Panc1 (cell line): ENCODE data around the gene GIPC3. TPM values are rescaled to one million over a fixed set of nuclear protein-coding genes. Genes with fewer than 3 reads are reported as not detected.

Experiments used
- ATAC-seq: fragments of 200-7000 bp; cut with Tn5 transposase; 2 replicates; pipeline ENCODE4 v1.9.1; 2020; ENCODE audit warnings: mild to moderate bottlenecking, moderate library complexity
- BruUV-seq: library from RNA; stranded (reverse); fragments of 400-500 nt; replicated peaks from 2 replicates; lab custom pipeline; 2021; lab: Mats Ljungman, UMichigan
- CTCF ChIA-PET: fragments of 300-600 bp; sonication (Branson Sonifier 250); formaldehyde crosslinking; loops from one replicate; lab custom pipeline; 2022; ENCODE audit warnings: antibody characterized with exemption; lab: Charles Lee
- POLR2A ChIA-PET: fragments of 300-600 bp; sonication (Branson Sonifier 250); formaldehyde crosslinking; loops from one replicate; lab custom pipeline; 2022; ENCODE audit warnings: antibody characterized with exemption; lab: Charles Lee
- DNase-seq: peaks from one replicate; pipeline ENCODE4 v3.0.0-alpha.2; 2010; ENCODE audit warnings: low read depth, low spot score
- H3K27ac ChIP-seq: 2 replicates; pipeline ENCODE4 v1.5.1; 2011; ENCODE audit warnings: mild to moderate bottlenecking, low read length, inconsistent platforms
- H3K27me3 ChIP-seq: fragments of 200-500 bp; sonication (Bioruptor generic); 2 replicates; pipeline ENCODE4 v1.6.0; 2014; ENCODE audit warnings: low read length, inconsistent platforms; ENCODE audit not compliant: control insufficient read depth, insufficient read depth
- H3K36me3 ChIP-seq: fragments of 200-500 bp; sonication (Bioruptor generic); 2 replicates; pipeline ENCODE4 v1.5.1; 2014; ENCODE audit warnings: inconsistent platforms, mild to moderate bottlenecking, low read length, moderate library complexity; ENCODE audit not compliant: control insufficient read depth, insufficient read depth
- H3K4me1 ChIP-seq: 2 replicates; pipeline ENCODE4 v1.5.1; 2011; ENCODE audit warnings: inconsistent platforms, mild to moderate bottlenecking, low read length, moderate library complexity; ENCODE audit not compliant: control insufficient read depth, insufficient read depth
- H3K4me3 ChIP-seq, 2 experiments: 2 replicates each; pipeline ENCODE4 v1.5.1; 2011 to 2012; ENCODE audit warnings: low read depth in 2 of 2, low read length in 2 of 2, mild to moderate bottlenecking in 2 of 2, inconsistent platforms in 1 of 2, moderate library complexity in 1 of 2
- H3K9me3 ChIP-seq: fragments of 200-500 bp; sonication (Bioruptor generic); 2 replicates; pipeline ENCODE4 v1.5.1; 2014; ENCODE audit warnings: low read depth, mild to moderate bottlenecking, inconsistent platforms, low read length, moderate library complexity; ENCODE audit not compliant: control insufficient read depth, insufficient read depth
- POLR2AphosphoS5 ChIP-seq: IDR thresholded peaks from 2 replicates; pipeline ENCODE4 v1.6.1; 2012; ENCODE audit warnings: mild to moderate bottlenecking, low read depth, low read length, moderate library complexity
- REST ChIP-seq, 2 experiments: IDR thresholded peaks; 2 replicates each; pipeline ENCODE4 v1.6.1; 2011 to 2012; ENCODE audit warnings: low read depth in 2 of 2, control low read depth in 1 of 2, low read length in 1 of 2, mild to moderate bottlenecking in 1 of 2, moderate library complexity in 1 of 2; ENCODE audit not compliant: insufficient read depth in 1 of 2
- SIN3A ChIP-seq: IDR thresholded peaks from 2 replicates; pipeline ENCODE4 v1.6.1; 2012; ENCODE audit warnings: low read depth, mild to moderate bottlenecking, low read length, moderate library complexity, borderline replicate concordance; ENCODE audit not compliant: insufficient read depth
- TCF7L2 ChIP-seq: IDR thresholded peaks from 2 replicates; pipeline ENCODE4 v1.6.1; 2011; ENCODE audit warnings: mild to moderate bottlenecking, low read depth, low read length, inconsistent platforms
- in situ Hi-C: cut with HindIII; loops from 2 replicates; pipeline ENCODE4 v1.10.0; 2016; ENCODE audit warnings: low sequenced_read_pairs, low pct_unique_long_range_greater_than_20kb
- intact Hi-C: fragments of 100-400 bp; cut with micrococcal nuclease; formaldehyde crosslinking; loops from one replicate; pipeline ENCODE4 v1.10.0; 2022; ENCODE audit not compliant: unreplicated experiment
- total RNA-seq: library from RNA; stranded (reverse); gene quantifications from one replicate; pipeline ENCODE4 v1.2.1, GENCODE V29; 2021; ENCODE audit not compliant: unreplicated experiment
- TF ChIP-seq, protein P1 (sequence below): fragments of 450-650 bp; IDR thresholded peaks from 2 replicates; pipeline ENCODE4 v1.5.1; 2017; ENCODE audit warnings: mild to moderate bottlenecking

GIPC3 gene
- total RNA-seq, 1 experiment from 2014 or later: 0.92 TPM

GRCh38 chr19:3623716-3624115, 38.4 kb downstream of the GIPC3 start:
- no peak for ATAC-seq
- POLR2A ChIA-PET: no interaction called here

GRCh38 chr19:3625996-3626472, 40.8 kb downstream of the GIPC3 start:
- Histone ChIP-seq H3K9me3 (no peaks in the 10 kb centered on the region), H3K4me3 (peak overlapping the region; percentile 84 to 93), H3K36me3 (peaks cover 5% of the 10 kb centered on the region; the same call in 1 of the 2 replicates), H3K27me3 (no peaks in the 10 kb centered on the region), H3K27ac (peak overlapping the region; percentile 88), H3K4me1 (peaks cover 6% of the 10 kb centered on the region)
- in situ Hi-C loops: no loop called here
- ATAC-seq (peak; percentile 1; the same call in 1 of the 2 replicates), DNase-seq (no peak)
- intact Hi-C loops: no loop called here
- POLR2A ChIA-PET: no interaction called here
- TF ChIP-seq TCF7L2: no peak
- TF ChIP-seq, protein P1, sequence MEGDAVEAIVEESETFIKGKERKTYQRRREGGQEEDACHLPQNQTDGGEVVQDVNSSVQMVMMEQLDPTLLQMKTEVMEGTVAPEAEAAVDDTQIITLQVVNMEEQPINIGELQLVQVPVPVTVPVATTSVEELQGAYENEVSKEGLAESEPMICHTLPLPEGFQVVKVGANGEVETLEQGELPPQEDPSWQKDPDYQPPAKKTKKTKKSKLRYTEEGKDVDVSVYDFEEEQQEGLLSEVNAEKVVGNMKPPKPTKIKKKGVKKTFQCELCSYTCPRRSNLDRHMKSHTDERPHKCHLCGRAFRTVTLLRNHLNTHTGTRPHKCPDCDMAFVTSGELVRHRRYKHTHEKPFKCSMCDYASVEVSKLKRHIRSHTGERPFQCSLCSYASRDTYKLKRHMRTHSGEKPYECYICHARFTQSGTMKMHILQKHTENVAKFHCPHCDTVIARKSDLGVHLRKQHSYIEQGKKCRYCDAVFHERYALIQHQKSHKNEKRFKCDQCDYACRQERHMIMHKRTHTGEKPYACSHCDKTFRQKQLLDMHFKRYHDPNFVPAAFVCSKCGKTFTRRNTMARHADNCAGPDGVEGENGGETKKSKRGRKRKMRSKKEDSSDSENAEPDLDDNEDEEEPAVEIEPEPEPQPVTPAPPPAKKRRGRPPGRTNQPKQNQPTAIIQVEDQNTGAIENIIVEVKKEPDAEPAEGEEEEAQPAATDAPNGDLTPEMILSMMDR: no peak
- no peak for TF ChIP-seq POLR2AphosphoS5
- TF ChIP-seq SIN3A: no peak
- no peak for TF ChIP-seq REST (IDR thresholded peaks at IDR 0.05; ENCODE audit: insufficient read depth in 1 of 2, low read depth in 2 of 2, low read length in 1 of 2)
- CTCF ChIA-PET: no interaction called here
- TSS peak; percentile 83 for BruUV-seq

More at GRCh38 chr19:3623716-3624115, 38.4 kb downstream of the GIPC3 start:
- TF ChIP-seq, protein P1: no peak
- TF ChIP-seq REST (IDR thresholded peaks at IDR 0.05; ENCODE audit: insufficient read depth in 1 of 2, low read depth in 2 of 2, low read length in 1 of 2): no peak
- no peak for TF ChIP-seq POLR2AphosphoS5
- Histone ChIP-seq H3K36me3 (peaks cover 5% of the 10 kb centered on the region; the same call in 1 of the 2 replicates), H3K27ac (no peak overlapping the region), H3K9me3 (no peaks in the 10 kb centered on the region), H3K27me3 (no peaks in the 10 kb centered on the region), H3K4me3 (no peak overlapping the region), H3K4me1 (peaks cover 6% of the 10 kb centered on the region)
- intact Hi-C loops: no loop called here
- no peak for DNase-seq
- CTCF ChIA-PET: no interaction called here
- in situ Hi-C loops: no loop called here
- BruUV-seq: no TSS peak
